ENCODE measurements around the gene DHX35.

DHX35 gene

DNA sequence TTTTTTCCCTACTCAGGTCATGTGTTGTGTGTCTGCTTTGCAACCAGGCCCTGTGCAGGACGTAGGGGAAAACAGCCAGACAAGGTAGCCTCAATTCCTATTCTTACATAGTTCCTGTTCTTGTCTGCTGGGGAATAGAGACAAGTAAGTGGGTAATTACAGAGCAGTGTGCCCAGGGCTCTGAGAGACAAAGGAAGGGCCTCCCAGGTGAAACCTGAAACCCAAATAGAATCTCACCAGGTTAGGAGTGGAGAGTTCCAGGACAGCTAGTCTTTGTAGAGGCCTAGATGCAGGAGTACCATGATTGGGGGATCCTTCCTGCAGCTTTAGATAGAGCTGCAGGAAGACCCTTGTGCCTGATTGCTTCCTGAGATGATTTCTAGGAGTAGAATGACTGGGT lies 48.4 kb downstream of the DHX35 start:
- Histone ChIP-seq H4K20me1 (no peaks in the 10 kb centered on the region; a peak in 1 of 22 replicates), H3K4me1 (peaks cover 0 to 15% (median 6%) of the 10 kb centered on the region in 10 experiments; a peak in 11 of 20 replicates), H3K9me3 (replicated peaks in 1 of 11) (peaks cover 0 to under 1% (median 0%) of the 10 kb centered on the region in 11 experiments; a peak in 1 of 22 replicates), H3K4me3 (no peak overlapping the region), H3K9ac (no peak overlapping the region), H3K27ac (no peak overlapping the region), H3K4me2 (no peak overlapping the region), H3K36me3 (peaks cover 90 to 98% (median 93%) of the 10 kb centered on the region in 11 experiments), H3K27me3 (no peaks in the 10 kb centered on the region)
- no peak for TF ChIP-seq Cebpa-rat (IDR thresholded peaks at IDR 0.05)

GRCh38 chr20:39013662-39014109 lies 51.5 kb downstream of the DHX35 start:
- H3K4me1 ChIP-seq, result peaks cover 0 to 17% (median 4%) of the 10 kb centered on the region in 10 experiments; a peak in 11 of 20 replicates
- peaks cover 89 to 98% (median 94%) of the 10 kb centered on the region in 11 experiments for H3K36me3 ChIP-seq
- H3K9me3 ChIP-seq (replicated peaks in 1 of 11), result peaks cover 0 to 10% (median 4%) of the 10 kb centered on the region in 11 experiments; a peak in 7 of 22 replicates
- no peak overlapping the region for H3K4me3 ChIP-seq
- TF ChIP-seq Cebpa-rat (IDR thresholded peaks at IDR 0.05), result no peak
- no peaks in the 10 kb centered on the region; a peak in 1 of 22 replicates for H4K20me1 ChIP-seq
- no peak overlapping the region for H3K9ac ChIP-seq
- H3K27ac ChIP-seq, result no peak overlapping the region
- H3K27me3 ChIP-seq, result no peaks in the 10 kb centered on the region
- H3K4me2 ChIP-seq, result no peak overlapping the region

DNA sequence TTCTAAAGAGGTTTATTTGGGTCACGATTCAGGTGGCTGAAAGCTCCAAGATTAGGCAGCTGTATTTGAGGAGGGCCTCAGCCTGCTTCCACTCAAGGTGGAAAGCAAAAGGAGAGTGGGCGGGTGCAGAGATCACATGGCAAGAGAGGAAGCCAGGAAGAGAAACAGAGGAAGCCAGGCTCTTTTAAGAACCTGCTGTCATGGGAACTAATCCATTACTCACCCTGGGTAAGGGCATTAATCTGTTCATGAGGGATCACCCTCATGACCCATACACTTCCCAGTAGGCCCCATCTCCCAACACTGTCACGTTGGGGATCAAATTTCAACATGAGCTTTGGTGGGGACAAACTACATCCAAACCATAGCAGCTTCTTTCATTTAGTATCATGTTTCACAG lies 53.9 kb downstream of the DHX35 start:
- Histone ChIP-seq H3K9me3 (replicated peaks in 1 of 11) (peaks cover 0 to 10% (median 4%) of the 10 kb centered on the region in 11 experiments; a peak in 7 of 22 replicates), H3K36me3 (peaks cover 85 to 99% (median 94%) of the 10 kb centered on the region in 11 experiments), H3K27ac (no peak overlapping the region), H3K27me3 (no peaks in the 10 kb centered on the region), H4K20me1 (no peaks in the 10 kb centered on the region), H3K4me3 (no peak overlapping the region), H3K4me2 (peak overlapping the region in 1 of 11 experiments; percentile 20; a peak in 1 of 22 replicates), H3K4me1 (peaks cover 0 to 7% (median 0%) of the 10 kb centered on the region in 10 experiments; a peak in 2 of 20 replicates), H3K9ac (no peak overlapping the region)
- TF ChIP-seq Cebpa-rat (IDR thresholded peaks at IDR 0.05), result no peak

DNA sequence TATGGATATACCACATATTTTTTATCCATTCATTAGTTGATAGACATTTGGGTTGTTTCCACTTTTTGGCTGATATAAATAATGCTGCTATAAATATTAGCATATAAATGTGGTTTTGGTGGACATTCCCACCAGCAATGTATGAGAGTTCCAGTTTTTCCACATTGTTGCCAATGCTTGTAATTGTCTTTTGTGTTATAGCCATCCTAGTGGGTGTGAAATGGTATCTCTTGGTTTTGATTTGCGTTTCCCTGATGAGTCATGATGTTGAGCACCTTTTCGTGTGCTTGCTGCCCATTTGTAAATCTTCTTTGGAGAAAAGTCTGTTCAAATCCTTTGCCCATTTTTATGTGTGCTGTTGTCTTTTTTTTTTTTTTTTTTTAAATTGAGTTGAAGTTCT lies 54.4 kb downstream of the DHX35 start:
- Histone ChIP-seq H3K36me3 (peaks cover 85 to 99% (median 94%) of the 10 kb centered on the region in 11 experiments), H3K27me3 (no peaks in the 10 kb centered on the region), H3K4me1 (peaks cover 0 to 7% (median 0%) of the 10 kb centered on the region in 10 experiments; a peak in 2 of 20 replicates), H3K27ac (no peak overlapping the region), H3K4me3 (no peak overlapping the region), H3K9ac (no peak overlapping the region), H4K20me1 (no peaks in the 10 kb centered on the region), H3K4me2 (no peak overlapping the region), H3K9me3 (replicated peaks in 1 of 11) (peaks cover 0 to 10% (median 4%) of the 10 kb centered on the region in 11 experiments; a peak in 7 of 22 replicates)
- no peak for TF ChIP-seq Cebpa-rat (IDR thresholded peaks at IDR 0.05)

DNA sequence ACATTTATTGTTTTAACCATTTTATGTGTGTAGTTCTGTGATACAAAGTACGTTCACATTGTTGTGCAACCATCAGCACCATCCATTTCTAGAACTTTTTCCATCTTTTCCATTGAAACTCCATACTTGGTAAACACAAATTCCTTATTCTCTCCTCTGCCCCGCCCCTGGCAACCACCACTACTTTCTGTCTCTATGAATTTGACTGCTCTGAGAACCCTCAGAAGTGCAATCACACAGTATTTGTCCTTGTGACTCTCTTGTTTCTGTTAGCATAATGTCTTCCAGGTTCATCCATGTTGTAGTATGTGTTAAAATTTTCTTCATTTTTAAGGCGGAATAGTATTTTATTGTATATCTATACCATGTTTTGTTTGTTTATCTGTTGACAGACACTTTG lies 56.9 kb downstream of the DHX35 start:
- H4K20me1 ChIP-seq, result 0 out of 22 replicates have a peak, but pooled peaks cover 0 to 5% (median 0%) of the 10 kb centered on the region in 11 experiments
- peaks cover 0 to 10% (median 4%) of the 10 kb centered on the region in 11 experiments; a peak in 7 of 22 replicates for H3K9me3 ChIP-seq (replicated peaks in 1 of 11)
- no peak overlapping the region for H3K4me3 ChIP-seq
- no peaks in the 10 kb centered on the region for H3K27me3 ChIP-seq
- no peak overlapping the region for H3K27ac ChIP-seq
- no peak for TF ChIP-seq Cebpa-rat (IDR thresholded peaks at IDR 0.05)
- no peak overlapping the region for H3K4me2 ChIP-seq
- H3K36me3 ChIP-seq, result peaks cover 91 to 100% (median 97%) of the 10 kb centered on the region in 11 experiments
- peaks cover 0 to 7% (median 0%) of the 10 kb centered on the region in 10 experiments; a peak in 2 of 20 replicates for H3K4me1 ChIP-seq
- no peak overlapping the region for H3K9ac ChIP-seq

- H3K27ac ChIP-seq, result no peak overlapping the region
- H3K9ac ChIP-seq, result no peak overlapping the region
- TF ChIP-seq Cebpa-rat (IDR thresholded peaks at IDR 0.05), result no peak
- H3K4me1 ChIP-seq, result peaks cover 0 to 7% (median 0%) of the 10 kb centered on the region in 10 experiments; a peak in 2 of 20 replicates
- H3K4me2 ChIP-seq, result no peak overlapping the region
- H3K9me3 ChIP-seq (replicated peaks in 1 of 11), result peaks cover 0 to 10% (median 4%) of the 10 kb centered on the region in 11 experiments; a peak in 7 of 22 replicates
- H3K27me3 ChIP-seq, result no peaks in the 10 kb centered on the region
- no peak overlapping the region for H3K4me3 ChIP-seq
- H3K36me3 ChIP-seq, result peaks cover 86 to 100% (median 95%) of the 10 kb centered on the region in 11 experiments
- H4K20me1 ChIP-seq, result 0 out of 22 replicates have a peak, but pooled peaks cover 0 to 5% (median 0%) of the 10 kb centered on the region in 11 experiments
Measured at GRCh38 chr20:39019805-39020325, 57.7 kb downstream of the DHX35 start.

- Histone ChIP-seq H3K27ac (no peak overlapping the region), H3K9ac (no peak overlapping the region), H3K27me3 (no peaks in the 10 kb centered on the region), H3K36me3 (peaks cover 86 to 100% (median 95%) of the 10 kb centered on the region in 11 experiments), H4K20me1 (0 out of 22 replicates have a peak, but pooled peaks cover 0 to 5% (median 0%) of the 10 kb centered on the region in 11 experiments), H3K9me3 (replicated peaks in 1 of 11) (no peaks in the 10 kb centered on the region), H3K4me1 (no peaks in the 10 kb centered on the region), H3K4me3 (no peak overlapping the region), H3K4me2 (no peak overlapping the region)
- TF ChIP-seq Cebpa-rat (IDR thresholded peaks at IDR 0.05), result no peak
Measured at GRCh38 chr20:39021748-39022147, 59.6 kb downstream of the DHX35 start.

DNA sequence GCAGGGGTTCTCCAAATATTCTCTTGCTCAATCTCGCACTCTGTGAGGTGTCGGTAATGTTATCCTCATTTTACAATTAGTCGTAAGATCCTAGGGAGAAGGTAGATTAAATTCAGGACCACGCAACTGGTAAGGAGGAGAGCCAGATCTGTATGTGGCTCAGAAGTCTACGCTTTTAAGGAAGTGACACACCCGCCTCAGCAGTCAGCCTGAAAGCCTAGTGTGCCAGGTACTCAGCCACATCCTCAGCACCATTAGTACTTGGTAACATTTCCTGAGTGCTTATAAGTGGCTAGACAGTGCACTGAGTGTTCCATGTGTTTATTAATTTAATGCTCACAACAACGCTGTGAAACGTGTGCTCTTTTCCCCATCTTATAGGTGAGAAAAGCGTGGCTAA lies 63.7 kb downstream of the DHX35 start:
- H3K4me1 ChIP-seq, result peaks cover 0 to 3% (median 0%) of the 10 kb centered on the region in 10 experiments; a peak in 4 of 20 replicates
- peaks cover 0 to 5% (median 0%) of the 10 kb centered on the region in 11 experiments; a peak in 1 of 22 replicates for H4K20me1 ChIP-seq
- no peak overlapping the region for H3K9ac ChIP-seq
- no peak overlapping the region for H3K27ac ChIP-seq
- H3K36me3 ChIP-seq, result peaks cover 73 to 99% (median 89%) of the 10 kb centered on the region in 11 experiments
- H3K4me3 ChIP-seq, result no peak overlapping the region
- H3K4me2 ChIP-seq, result no peak overlapping the region
- no peaks in the 10 kb centered on the region for H3K9me3 ChIP-seq (replicated peaks in 1 of 11)
- TF ChIP-seq Cebpa-rat (IDR thresholded peaks at IDR 0.05), result no peak
- no peaks in the 10 kb centered on the region for H3K27me3 ChIP-seq

DNA sequence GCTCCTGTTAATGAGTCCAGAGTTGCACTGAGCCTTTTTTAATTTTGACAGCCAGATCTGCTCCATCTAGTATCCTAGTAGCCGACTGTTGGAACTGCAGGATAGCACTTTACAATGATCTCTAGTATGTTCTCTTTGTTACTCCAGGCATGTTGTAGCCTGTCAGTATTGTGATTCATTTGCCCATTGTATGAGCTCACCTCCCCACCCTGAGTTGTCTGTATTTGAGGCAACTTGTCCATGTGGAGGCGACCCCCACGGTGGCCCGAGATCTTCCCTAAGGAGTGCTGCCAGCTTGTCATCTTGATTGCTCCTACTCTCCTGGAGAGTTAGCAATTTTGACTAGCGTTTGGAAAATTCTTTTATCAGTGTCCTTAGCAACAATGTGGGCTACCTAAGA lies 67.2 kb downstream of the DHX35 start:
- Histone ChIP-seq H3K4me2 (no peak overlapping the region), H3K9me3 (replicated peaks in 1 of 11) (no peaks in the 10 kb centered on the region), H3K9ac (no peak overlapping the region), H3K36me3 (peaks cover 52 to 97% (median 78%) of the 10 kb centered on the region in 11 experiments), H3K4me3 (no peak overlapping the region), H4K20me1 (no peaks in the 10 kb centered on the region; a peak in 1 of 22 replicates), H3K4me1 (peaks cover 0 to 31% (median 12%) of the 10 kb centered on the region in 10 experiments; a peak in 12 of 20 replicates), H3K27ac (no peak overlapping the region), H3K27me3 (no peaks in the 10 kb centered on the region)
- no peak for TF ChIP-seq Cebpa-rat (IDR thresholded peaks at IDR 0.05)
